Mesenchymal stem cell (in vitro differentiated cells and primary cell): Measurements from ENCODE around the gene PPIL1.
A peak's percentile ranks its signal among the peaks of the same experiment; 100 is the strongest.

Experiments
- DNase-seq: peaks from one replicate; pipeline ENCODE4 v3.0.0-alpha.2; 2013
- H2AFZ ChIP-seq: one replicate; pipeline ENCODE4 v1.6.1; 2013; ENCODE audit warnings: low read depth, mild to moderate bottlenecking, control low read depth, inconsistent platforms, low read length, moderate library complexity
- H2AK5ac ChIP-seq: 2 replicates; pipeline ENCODE4 v1.6.1; 2013; ENCODE audit warnings: low read length, moderate library complexity, mild to moderate bottlenecking, inconsistent platforms; ENCODE audit not compliant: severe bottlenecking
- H2BK120ac ChIP-seq: one replicate; pipeline ENCODE4 v1.6.1; 2013; ENCODE audit warnings: low read depth, mild to moderate bottlenecking, inconsistent platforms, low read length, moderate library complexity
- H2BK12ac ChIP-seq, 2 experiments: one replicate each; pipeline ENCODE4 v1.6.1; 2013; ENCODE audit warnings: inconsistent platforms in 2 of 2, low read length in 2 of 2, mild to moderate bottlenecking in 2 of 2, moderate library complexity in 2 of 2, control low read depth in 1 of 2
- H2BK15ac ChIP-seq: one replicate; pipeline ENCODE4 v1.6.1; 2013; ENCODE audit warnings: mild to moderate bottlenecking, low read depth, inconsistent platforms; ENCODE audit not compliant: poor library complexity, severe bottlenecking
- H2BK5ac ChIP-seq: 2 replicates; pipeline ENCODE4 v1.6.1; 2013; ENCODE audit warnings: low read depth, mild to moderate bottlenecking, low read length, control low read depth, inconsistent platforms; ENCODE audit not compliant: poor library complexity, severe bottlenecking
- H3K14ac ChIP-seq, 2 experiments: one replicate each; pipeline ENCODE4 v1.6.1; 2013; ENCODE audit warnings: inconsistent platforms in 2 of 2, low read length in 2 of 2, control low read depth in 1 of 2, mild to moderate bottlenecking in 1 of 2, moderate library complexity in 1 of 2
- H3K18ac ChIP-seq, 2 experiments: one replicate each; pipeline ENCODE4 v1.6.1; 2013; ENCODE audit warnings: inconsistent platforms in 2 of 2, low read length in 2 of 2, control low read depth in 1 of 2, low read depth in 1 of 2, mild to moderate bottlenecking in 1 of 2
- H3K23ac ChIP-seq, 2 experiments: one replicate each; pipeline ENCODE4 v1.6.1; 2013; ENCODE audit warnings: inconsistent platforms in 2 of 2, low read length in 2 of 2, mild to moderate bottlenecking in 2 of 2, moderate library complexity in 2 of 2, control low read depth in 1 of 2
- H3K27ac ChIP-seq: 2 replicates; pipeline ENCODE4 v1.5.1; 2013; ENCODE audit warnings: mild to moderate bottlenecking, moderate library complexity, low read length, control low read depth, inconsistent platforms; ENCODE audit not compliant: poor library complexity, severe bottlenecking
- H3K27me3 ChIP-seq, 2 experiments: 2 replicates each; pipeline versions ENCODE4 v1.6.1 to v1.7.0; 2013; ENCODE audit warnings: low read length in 2 of 2, mild to moderate bottlenecking in 2 of 2, moderate library complexity in 2 of 2, control low read depth in 1 of 2, inconsistent platforms in 1 of 2; ENCODE audit not compliant: control insufficient read depth in 1 of 2, insufficient read depth in 1 of 2
- H3K36me3 ChIP-seq, 2 experiments: 2 replicates each; pipeline versions ENCODE4 v1.6.1 to v1.7.0; 2013; ENCODE audit warnings: low read length in 2 of 2, control low read depth in 1 of 2, inconsistent platforms in 1 of 2, low read depth in 1 of 2, mild to moderate bottlenecking in 1 of 2; ENCODE audit not compliant: insufficient read depth in 2 of 2, control insufficient read depth in 1 of 2
- H3K4ac ChIP-seq, 2 experiments: one replicate each; pipeline ENCODE4 v1.6.1; 2013; ENCODE audit warnings: inconsistent platforms in 2 of 2, low read length in 2 of 2, mild to moderate bottlenecking in 2 of 2, moderate library complexity in 2 of 2, control low read depth in 1 of 2, low read depth in 1 of 2
- H3K4me1 ChIP-seq: 2 replicates; pipeline ENCODE4 v1.6.1; 2013; ENCODE audit warnings: low read depth, low read length, control low read depth; ENCODE audit not compliant: control insufficient read depth, insufficient read depth
- H3K4me2 ChIP-seq: 2 replicates; pipeline ENCODE4 v1.6.1; 2013; ENCODE audit warnings: low read length, mild to moderate bottlenecking, inconsistent platforms; ENCODE audit not compliant: poor library complexity, severe bottlenecking
- H3K4me3 ChIP-seq, 2 experiments: 2 replicates each; pipeline versions ENCODE4 v1.5.1 to v1.7.0; 2013; ENCODE audit warnings: low read length in 2 of 2, mild to moderate bottlenecking in 2 of 2, control low read depth in 1 of 2, low read depth in 1 of 2; ENCODE audit not compliant: insufficient read depth in 1 of 2
- H3K79me1 ChIP-seq: replicated peaks from 2 replicates; pipeline ENCODE4 v1.6.1; 2013; ENCODE audit warnings: mild to moderate bottlenecking, control low read depth, low read length, inconsistent platforms; ENCODE audit not compliant: poor library complexity, severe bottlenecking
- H3K9ac ChIP-seq: 2 replicates; pipeline ENCODE4 v1.7.0; 2013; ENCODE audit warnings: mild to moderate bottlenecking, low read length, moderate library complexity
- H3K9me3 ChIP-seq: 2 replicates; pipeline ENCODE4 v1.7.0; 2013; ENCODE audit warnings: mild to moderate bottlenecking, low read length; ENCODE audit not compliant: control insufficient read depth
- H4K8ac ChIP-seq: one replicate; pipeline ENCODE4 v1.6.1; 2013; ENCODE audit warnings: inconsistent platforms, mild to moderate bottlenecking, low read length, moderate library complexity
- H4K91ac ChIP-seq: one replicate; pipeline ENCODE4 v1.6.1; 2013; ENCODE audit warnings: mild to moderate bottlenecking, low read length, inconsistent platforms
- WGBS: methylation state at CpG from one replicate; pipeline ENCODE4 v1.1.7; 2013; ENCODE audit warnings: mixed read lengths; 5-methylcytosine and 5-hydroxymethylcytosine counted together

Gene PPIL1

DNA sequence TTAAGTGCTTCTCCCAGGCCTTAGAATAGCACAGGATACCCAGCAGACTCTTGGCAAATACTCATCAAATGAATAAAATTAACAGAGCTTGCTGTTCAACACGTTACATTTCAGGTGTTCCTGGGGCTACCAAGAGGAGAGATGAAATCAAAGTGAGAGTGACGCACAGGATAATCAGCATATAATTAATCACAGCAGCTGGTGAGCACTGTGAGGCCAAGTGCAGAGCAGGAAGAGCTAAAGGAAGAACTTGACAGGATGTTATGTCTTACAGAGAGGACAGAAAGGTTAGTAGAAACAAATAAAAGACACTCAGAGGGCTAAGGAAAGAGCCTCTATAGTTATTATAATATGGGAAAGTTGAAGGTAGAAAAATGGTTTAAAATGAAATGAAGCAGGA lies 8.8 kb downstream of the PPIL1 start:
- no peak overlapping the region for H2BK15ac ChIP-seq
- H3K18ac ChIP-seq: no peak overlapping the region
- no peak overlapping the region for H3K4me3 ChIP-seq
- no peak overlapping the region for H3K9ac ChIP-seq
- H3K4me1 ChIP-seq: peaks cover 1% of the 10 kb centered on the region
- H3K27ac ChIP-seq: no peak overlapping the region
- H2AFZ ChIP-seq: no peak overlapping the region
- no peak overlapping the region for H3K23ac ChIP-seq
- no peak overlapping the region for H3K4ac ChIP-seq
- H3K36me3 ChIP-seq: peaks cover 17 to 26% of the 10 kb centered on the region in 2 experiments
- H4K8ac ChIP-seq: no peak overlapping the region
- H2BK12ac ChIP-seq: no peak overlapping the region
- no peaks in the 10 kb centered on the region for H3K9me3 ChIP-seq
- H2BK5ac ChIP-seq: no peak overlapping the region
- H3K27me3 ChIP-seq: no peaks in the 10 kb centered on the region
- peaks cover 54% of the 10 kb centered on the region for H3K79me1 ChIP-seq
- no peak overlapping the region for H2BK120ac ChIP-seq
- no peak overlapping the region for H4K91ac ChIP-seq
- no peak overlapping the region for H3K14ac ChIP-seq
- H3K4me2 ChIP-seq: no peak overlapping the region
- 78% methylated on average over 2 of the region's 2 CpGs for WGBS
- no peak for DNase-seq
- no peak overlapping the region for H2AK5ac ChIP-seq

DNA sequence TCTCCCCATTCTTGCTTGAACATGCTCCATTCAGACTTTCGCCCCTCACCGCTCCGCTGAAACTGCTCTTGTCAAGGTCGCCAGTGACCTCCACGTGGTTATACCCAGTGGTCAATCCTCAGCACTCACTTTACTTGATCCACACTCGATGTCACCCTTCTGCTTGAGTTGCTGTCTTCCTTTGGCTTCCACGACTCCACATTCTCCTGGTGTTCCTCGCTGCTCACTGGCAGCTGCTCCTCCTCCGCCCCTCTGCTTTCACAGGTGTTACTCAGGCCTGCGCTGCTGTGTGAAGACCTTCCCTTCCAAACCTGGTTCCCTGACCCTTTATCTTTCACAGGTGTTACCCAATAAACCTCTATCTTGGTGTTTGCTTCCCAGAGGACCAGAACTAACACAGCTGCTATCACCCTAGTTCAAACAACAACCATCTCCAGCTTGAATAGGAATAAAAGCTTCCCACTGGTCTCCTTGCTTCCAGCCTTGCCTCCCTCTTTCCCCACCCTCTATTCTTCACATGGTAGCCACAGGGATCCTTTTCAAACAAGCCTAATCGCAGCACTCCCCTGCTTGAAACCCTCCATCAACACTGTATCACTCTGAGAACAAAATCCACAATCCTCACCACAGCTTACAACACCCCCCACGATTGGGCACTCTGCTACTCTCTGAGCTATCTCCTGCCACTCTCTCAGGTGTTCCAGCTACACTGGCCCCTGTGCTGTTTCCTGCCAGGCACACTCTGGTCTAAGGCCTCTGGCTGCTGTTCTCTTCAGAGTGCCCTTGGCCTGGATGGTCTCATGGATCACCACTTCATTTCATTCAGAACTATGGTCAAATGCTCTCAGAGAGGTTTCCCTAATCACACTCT lies 10.7 kb downstream of the PPIL1 start:
- H3K18ac ChIP-seq: no peak overlapping the region
- H4K91ac ChIP-seq: no peak overlapping the region
- H3K4me2 ChIP-seq: no peak overlapping the region
- no peak overlapping the region for H3K27ac ChIP-seq
- H2AK5ac ChIP-seq: no peak overlapping the region
- H2BK120ac ChIP-seq: no peak overlapping the region
- H3K27me3 ChIP-seq: no peaks in the 10 kb centered on the region
- peaks cover 14 to 19% of the 10 kb centered on the region in 2 experiments for H3K36me3 ChIP-seq
- no peak overlapping the region for H2BK5ac ChIP-seq
- no peak overlapping the region for H2BK15ac ChIP-seq
- peak overlapping the region in 1 of 2 experiments; percentile 25 for H2BK12ac ChIP-seq
- H3K23ac ChIP-seq: no peak overlapping the region
- H3K9ac ChIP-seq: no peak overlapping the region
- peaks cover 2% of the 10 kb centered on the region for H3K4me1 ChIP-seq
- no peak overlapping the region for H2AFZ ChIP-seq
- H3K79me1 ChIP-seq: peaks cover 53% of the 10 kb centered on the region
- 94% methylated on average over 12 of the region's 12 CpGs for WGBS
- no peaks in the 10 kb centered on the region for H3K9me3 ChIP-seq
- no peak overlapping the region for H3K4me3 ChIP-seq
- no peak overlapping the region for H4K8ac ChIP-seq
- no peak for DNase-seq
- H3K14ac ChIP-seq: no peak overlapping the region
- no peak overlapping the region for H3K4ac ChIP-seq

DNA sequence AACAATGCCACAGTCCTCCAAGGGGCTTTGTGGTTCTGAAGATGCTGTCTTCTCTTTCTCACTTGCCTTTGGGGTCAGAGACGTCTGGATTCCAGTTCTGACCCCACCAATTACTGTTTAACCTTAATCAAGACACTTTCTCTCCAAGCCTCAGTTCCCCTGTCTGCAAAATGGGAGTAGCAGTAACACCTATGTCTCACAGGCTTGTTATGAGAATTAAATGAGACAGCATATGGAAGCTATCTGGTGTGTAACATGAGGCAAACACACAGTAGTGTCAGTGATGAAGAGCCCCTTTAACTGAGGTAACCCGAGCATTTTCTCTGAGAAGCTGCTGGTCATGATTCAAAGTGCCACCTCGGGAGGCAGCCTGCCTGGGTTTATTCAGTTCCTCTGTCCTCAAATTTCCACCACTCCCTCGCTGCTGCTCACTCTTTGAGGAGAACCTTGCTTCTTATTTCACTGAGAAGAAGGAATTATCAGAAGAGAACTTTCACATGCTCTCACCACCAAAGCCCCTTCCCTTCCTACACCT lies 11.7 kb downstream of the PPIL1 start:
- Histone ChIP-seq H2BK15ac (no peak overlapping the region), H3K14ac (no peak overlapping the region), H2BK120ac (no peak overlapping the region), H2AFZ (no peak overlapping the region), H4K8ac (no peak overlapping the region), H3K79me1 (peaks cover 50% of the 10 kb centered on the region), H3K4me3 (no peak overlapping the region), H3K9ac (no peak overlapping the region), H3K23ac (no peak overlapping the region), H3K18ac (no peak overlapping the region), H3K27ac (no peak overlapping the region), H3K4me1 (peaks cover 5% of the 10 kb centered on the region), H3K4ac (no peak overlapping the region), H4K91ac (no peak overlapping the region), H3K9me3 (no peaks in the 10 kb centered on the region), H3K27me3 (no peaks in the 10 kb centered on the region), H2AK5ac (no peak overlapping the region), H3K36me3 (peaks cover 14 to 17% of the 10 kb centered on the region in 2 experiments), H3K4me2 (no peak overlapping the region), H2BK5ac (no peak overlapping the region), H2BK12ac (no peak overlapping the region)
- 94% methylated on average over 4 of the region's 4 CpGs for WGBS
- no peak for DNase-seq

DNA sequence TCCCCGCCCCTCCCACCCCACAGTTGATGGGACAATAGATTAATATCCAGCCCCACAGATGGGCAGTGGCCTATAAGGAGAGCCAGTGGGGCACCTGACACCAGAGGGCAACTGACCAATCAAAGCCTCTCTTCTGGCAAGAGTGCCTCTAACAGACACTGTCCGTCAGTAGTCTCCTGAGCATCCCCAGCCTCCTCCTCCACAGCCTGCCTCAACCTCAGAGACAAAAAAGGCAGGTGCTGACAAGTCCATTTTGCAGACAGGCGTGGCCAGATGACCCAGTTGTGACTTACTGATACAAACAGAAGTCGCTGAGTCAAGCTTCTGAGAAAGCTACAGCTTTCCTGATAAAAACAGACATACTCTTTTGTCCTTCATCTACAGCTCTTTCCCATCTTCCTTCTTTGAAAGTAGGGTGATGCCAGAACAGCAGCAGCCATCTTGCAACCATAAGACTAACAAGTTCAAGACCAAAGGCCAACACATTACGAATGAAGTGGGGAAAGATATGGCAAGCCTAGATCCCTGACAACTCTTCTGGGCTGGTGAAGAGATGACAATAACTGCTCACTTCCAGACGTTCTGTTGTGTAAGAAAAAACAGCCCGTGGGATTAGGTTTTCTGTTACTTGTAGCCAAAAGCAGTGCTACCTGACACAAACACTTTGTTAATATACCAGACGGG lies 12.3 kb downstream of the PPIL1 start:
- no peak overlapping the region for H3K27ac ChIP-seq
- H4K8ac ChIP-seq: no peak overlapping the region
- no peaks in the 10 kb centered on the region for H3K9me3 ChIP-seq
- H3K4me1 ChIP-seq: peaks cover 5% of the 10 kb centered on the region
- no peak overlapping the region for H3K18ac ChIP-seq
- H3K4me2 ChIP-seq: no peak overlapping the region
- no peaks in the 10 kb centered on the region for H3K27me3 ChIP-seq
- H2AK5ac ChIP-seq: no peak overlapping the region
- H3K9ac ChIP-seq: no peak overlapping the region
- no peak overlapping the region for H2BK120ac ChIP-seq
- WGBS: 97% methylated on average over 8 of the region's 8 CpGs
- no peak overlapping the region for H3K4me3 ChIP-seq
- no peak overlapping the region for H2BK15ac ChIP-seq
- H3K14ac ChIP-seq: no peak overlapping the region
- no peak overlapping the region for H3K23ac ChIP-seq
- H3K79me1 ChIP-seq: peaks cover 46% of the 10 kb centered on the region
- no peak overlapping the region for H3K4ac ChIP-seq
- H4K91ac ChIP-seq: no peak overlapping the region
- peaks cover 14 to 17% of the 10 kb centered on the region in 2 experiments for H3K36me3 ChIP-seq
- no peak overlapping the region for H2AFZ ChIP-seq
- H2BK12ac ChIP-seq: no peak overlapping the region
- no peak overlapping the region for H2BK5ac ChIP-seq
- no peak for DNase-seq
